HL-60/S4 treated with phorbol 12-myristate 13-acetate at 8.2 ng/mL for 4 days and 3 days (cell line): ENCODE measurements around the gene ARL15.

Experiments
- in situ Hi-C: fragments of 300-500 bp; cut with MboI; formaldehyde crosslinking; loops from 2 replicates; pipeline ENCODE4 v1.15.0; 2022; ENCODE audit warnings: low sequenced_read_pairs

The ARL15 gene

GRCh38 chr5:53950621-53951020 is 359.8 kb downstream of the ARL15 start:
- in situ Hi-C loops = no loop called here

GRCh38 chr5:53948598-53948997 is 361.8 kb downstream of the ARL15 start:
- in situ Hi-C loops = no loop called here

GRCh38 chr5:53946405-53947100 is 363.8 kb downstream of the ARL15 start:
- in situ Hi-C loops = no loop called here

GRCh38 chr5:53944981-53945380 is 365.4 kb downstream of the ARL15 start:
- in situ Hi-C loops = no loop called here

GRCh38 chr5:53943938-53944337 is 366.4 kb downstream of the ARL15 start:
- in situ Hi-C loops = no loop called here

GRCh38 chr5:53942724-53943123 is 367.6 kb downstream of the ARL15 start:
- in situ Hi-C loops = no loop called here

- in situ Hi-C loops = no loop called here
Measured at GRCh38 chr5:53940921-53941320, 369.5 kb downstream of the ARL15 start.

- in situ Hi-C loops = no loop called here
Measured at GRCh38 chr5:53937467-53937866, 372.9 kb downstream of the ARL15 start.

- in situ Hi-C loops = no loop called here
Measured at GRCh38 chr5:53936481-53937352, 373.7 kb downstream of the ARL15 start.

GRCh38 chr5:53934151-53934820 is 376.1 kb downstream of the ARL15 start:
- in situ Hi-C loops = no loop called here

GRCh38 chr5:53932351-53932750 is 378.0 kb downstream of the ARL15 start:
- in situ Hi-C loops = no loop called here

- in situ Hi-C loops = no loop called here
Measured at GRCh38 chr5:53930457-53930856, 379.9 kb downstream of the ARL15 start.

GRCh38 chr5:53929570-53929969 is 380.8 kb downstream of the ARL15 start:
- in situ Hi-C loops = no loop called here

GRCh38 chr5:53929152-53929551 is 381.2 kb downstream of the ARL15 start:
- in situ Hi-C loops = no loop called here

- in situ Hi-C loops = no loop called here
Measured at GRCh38 chr5:53928641-53929040, 381.7 kb downstream of the ARL15 start.

- in situ Hi-C loops = no loop called here
Measured at GRCh38 chr5:53927668-53928247, 382.6 kb downstream of the ARL15 start.

- in situ Hi-C loops = no loop called here
Measured at GRCh38 chr5:53926026-53926425, 384.3 kb downstream of the ARL15 start.

GRCh38 chr5:53924392-53924791 is 386.0 kb downstream of the ARL15 start:
- in situ Hi-C loops = no loop called here

GRCh38 chr5:53923961-53924360 is 386.4 kb downstream of the ARL15 start:
- in situ Hi-C loops = no loop called here

GRCh38 chr5:53922508-53923498 is 387.6 kb downstream of the ARL15 start:
- in situ Hi-C loops = no loop called here
